K562 (cell line): ENCODE results near the gene MAGI1. TPM values are rescaled to one million over a fixed set of nuclear protein-coding genes. Genes with fewer than 3 reads are reported as not detected.

Experiments
- ATAC-seq: fragments of 200-7000 bp; cut with Tn5 transposase; 3 replicates; pipeline ENCODE4 v1.9.1; 2020; ENCODE audit warnings: moderate library complexity
- BruUV-seq: library from RNA; stranded (reverse); fragments of 400-500 nt; replicated peaks from 2 replicates; lab custom pipeline; 2021; lab: Mats Ljungman, UMichigan
- CTCF ChIA-PET: fragments of 300-600 bp; formaldehyde crosslinking; extraction: SDS; loops from one replicate; lab custom pipeline; 2021; ENCODE audit warnings: low intra/inter-chr PET ratio; lab: Yijun Ruan, JAX
- POLR2A ChIA-PET: fragments of 300-600, 350-650 bp; sonication (Branson Sonifier 250); formaldehyde crosslinking; extraction: SDS; loops from one replicate; lab custom pipeline; 2021; ENCODE audit warnings: antibody characterized with exemption, inconsistent platforms; lab: Yijun Ruan, JAX
- DNase-seq, 4 experiments: peaks; one replicate each; pipeline versions ENCODE4 v3.0.0 to v3.0.0-alpha.2; 2011 to 2018; ENCODE audit warnings: low spot score in 3 of 4, mixed read lengths in 3 of 4; ENCODE audit errors: extremely low read depth in 1 of 4
- FAIRE-seq: peaks from 2 replicates; lab custom pipeline; 2011; peaks lifted over from hg19 to GRCh38; lab: Jason Lieb, UNC
- H2AFZ ChIP-seq: 2 replicates; pipeline ENCODE4 v1.6.0; 2011; ENCODE audit warnings: low read depth, low read length, control low read depth, inconsistent platforms
- H3K27ac ChIP-seq: fragments of 200-600 bp; 3 replicates; pipeline ENCODE4 v1.8.0; 2011; ENCODE audit warnings: low read depth, mild to moderate bottlenecking, control low read depth, inconsistent platforms, low read length, moderate library complexity, mixed read lengths; ENCODE audit errors: extremely low read depth
- H3K27me3 ChIP-seq, 2 experiments: fragments of 300-600 bp in 1 of 2; 2 replicates in 1 of 2; 3 replicates in 1 of 2; pipeline versions ENCODE4 v1.6.0 to v1.8.0; 2011; ENCODE audit warnings: inconsistent platforms in 2 of 2, low read length in 2 of 2, mild to moderate bottlenecking in 1 of 2, mixed read lengths in 1 of 2, moderate library complexity in 1 of 2; ENCODE audit not compliant: control insufficient read depth in 2 of 2, insufficient read depth in 2 of 2
- H3K36me3 ChIP-seq: fragments of 300-600 bp; 3 replicates; pipeline ENCODE4 v1.8.0; 2011; ENCODE audit warnings: mild to moderate bottlenecking, low read length, inconsistent platforms; ENCODE audit not compliant: control insufficient read depth, insufficient read depth
- H3K4me1 ChIP-seq, 2 experiments: fragments of 200-600 bp in 1 of 2; replicated peaks in 1 of 2; 2 replicates in 1 of 2; 3 replicates in 1 of 2; pipeline versions ENCODE4 v1.5.1 to v1.8.0; 2011; ENCODE audit warnings: inconsistent platforms in 2 of 2, low read length in 2 of 2, mild to moderate bottlenecking in 1 of 2, mixed read lengths in 1 of 2, moderate library complexity in 1 of 2; ENCODE audit not compliant: control insufficient read depth in 2 of 2, insufficient read depth in 2 of 2
- H3K4me2 ChIP-seq: 2 replicates; pipeline ENCODE4 v1.6.1; 2011; ENCODE audit warnings: low read length, control low read depth, inconsistent platforms, mixed read lengths; ENCODE audit not compliant: insufficient read depth
- H3K4me3 ChIP-seq: fragments of 200-600 bp; sonication (generic), shearing (Covaris generic); 2 replicates; pipeline ENCODE4 v1.5.1; 2016; ENCODE audit warnings: control low read depth, inconsistent platforms
- H3K79me2 ChIP-seq: fragments of 200-600 bp; 3 replicates; pipeline ENCODE4 v1.8.0; 2011; ENCODE audit warnings: low read length, inconsistent platforms; ENCODE audit not compliant: control insufficient read depth, insufficient read depth
- H3K9ac ChIP-seq, 2 experiments: 2 replicates each; pipeline versions ENCODE4 v1.6.0 to v1.6.1; 2011; ENCODE audit warnings: low read depth in 2 of 2, low read length in 2 of 2, control low read depth in 1 of 2, inconsistent platforms in 1 of 2, mild to moderate bottlenecking in 1 of 2, mixed read lengths in 1 of 2; ENCODE audit not compliant: insufficient read depth in 1 of 2
- H3K9me1 ChIP-seq: one replicate; pipeline ENCODE4 v1.6.0; 2011; ENCODE audit warnings: inconsistent platforms, mild to moderate bottlenecking, low read length, moderate library complexity; ENCODE audit not compliant: control insufficient read depth, insufficient read depth
- H3K9me3 ChIP-seq: replicated peaks from 2 replicates; pipeline ENCODE4 v1.5.1; 2011; ENCODE audit warnings: low read depth, low read length, inconsistent platforms; ENCODE audit not compliant: control insufficient read depth, insufficient read depth
- H4K20me1 ChIP-seq: replicated peaks from 2 replicates; pipeline ENCODE4 v1.6.1; 2011; ENCODE audit warnings: low read length, inconsistent platforms, mixed read lengths; ENCODE audit not compliant: control insufficient read depth, insufficient read depth
- COPS2 ChIP-seq: fragments of 450-650 bp; conservative IDR thresholded peaks from 2 replicates; pipeline ENCODE4 v1.6.1; 2016; ENCODE audit warnings: mild to moderate bottlenecking, moderate library complexity
- CREBBP ChIP-seq: IDR thresholded peaks from one replicate; pipeline ENCODE4 v1.6.1; 2012; ENCODE audit warnings: low read depth, mild to moderate bottlenecking, control low read depth, inconsistent platforms, low read length
- ESRRA ChIP-seq: fragments of 450-650 bp; IDR thresholded peaks from 2 replicates; pipeline ENCODE4 v1.6.1; 2014; ENCODE audit warnings: low read depth, mild to moderate bottlenecking, moderate library complexity, borderline replicate concordance
- MIER1 ChIP-seq: fragments of 450-650 bp; IDR thresholded peaks from 2 replicates; pipeline ENCODE4 v1.6.1; 2016; ENCODE audit warnings: antibody characterized with exemption, mild to moderate bottlenecking, low read depth
- MYBL2 ChIP-seq, 2 experiments: fragments of 450-650 bp in 1 of 2; sonication (generic) in 1 of 2; formaldehyde crosslinking in 1 of 2; IDR thresholded peaks; 2 replicates each; pipeline versions ENCODE4 v1.6.1 to v1.8.1; 2017 to 2022; ENCODE audit warnings: borderline replicate concordance in 1 of 2, inconsistent platforms in 1 of 2, low read depth in 1 of 2, mild to moderate bottlenecking in 1 of 2, missing genetic modification reagents in 1 of 2, moderate library complexity in 1 of 2
- PHF20 ChIP-seq: fragments of 450-650 bp; IDR thresholded peaks from 2 replicates; pipeline ENCODE4 v1.6.1; 2018; ENCODE audit not compliant: partially characterized antibody
- RFX5 ChIP-seq: IDR thresholded peaks from 2 replicates; pipeline ENCODE4 v1.6.1; 2011; ENCODE audit warnings: low read depth, mild to moderate bottlenecking, improper control_type of control experiment, low read length
- SIRT6 ChIP-seq: IDR thresholded peaks from one replicate; pipeline ENCODE4 v1.6.1; 2012; ENCODE audit warnings: low read depth, mild to moderate bottlenecking, control low read depth, inconsistent platforms, low read length, moderate library complexity
- SP1 ChIP-seq: sonication (generic); formaldehyde crosslinking; IDR thresholded peaks from 2 replicates; pipeline ENCODE4 v1.8.1; 2022; ENCODE audit warnings: mild to moderate bottlenecking, missing genetic modification reagents
- SRSF3 ChIP-seq: fragments of 200-400 bp; formaldehyde crosslinking; IDR thresholded peaks from 2 replicates; pipeline ENCODE4 v1.6.1; 2016; ENCODE audit warnings: mild to moderate bottlenecking, low read length, moderate library complexity; ENCODE audit not compliant: insufficient read depth
- U2AF2 ChIP-seq: fragments of 200-400 bp; formaldehyde crosslinking; optimal IDR thresholded peaks from 2 replicates; pipeline ENCODE3; 2017; ENCODE audit warnings: low read depth, mild to moderate bottlenecking, low read length
- ZBTB17 ChIP-seq: fragments of 450-650 bp; formaldehyde crosslinking; IDR thresholded peaks from 2 replicates; pipeline ENCODE4 v1.4.0; 2020; ENCODE audit warnings: mild to moderate bottlenecking
- ZNF124 ChIP-seq: sonication (generic); formaldehyde crosslinking; IDR thresholded peaks from 2 replicates; pipeline ENCODE4 v1.8.1; 2022; ENCODE audit warnings: missing genetic modification reagents
- ZNF23 ChIP-seq: fragments of 250-450 bp; sonication (Bioruptor Pico); IDR thresholded peaks from 2 replicates; pipeline ENCODE4 v1.4.0; 2020; ENCODE audit warnings: mild to moderate bottlenecking
- ZNF232 ChIP-seq: sonication (generic); formaldehyde crosslinking; IDR thresholded peaks from 2 replicates; pipeline ENCODE4 v1.8.0; 2022; ENCODE audit warnings: mild to moderate bottlenecking, missing genetic modification reagents
- ZNF431 ChIP-seq: sonication (generic); formaldehyde crosslinking; IDR thresholded peaks from 2 replicates; pipeline ENCODE4 v1.8.0; 2022; ENCODE audit warnings: mild to moderate bottlenecking, missing genetic modification reagents
- WGBS: fragments of 100-300 bp; shearing (Covaris generic); methylation state at CpG from one replicate; pipeline ENCODE4 v1.1.6; 2016; ENCODE audit warnings: low coverage, mixed read lengths; ENCODE audit not compliant: insufficient coverage; ENCODE audit errors: missing lambda C conversion rate; 5-methylcytosine and 5-hydroxymethylcytosine counted together
- in situ Hi-C: fragments of 300-500 bp; cut with MboI; formaldehyde crosslinking; loops from 4 replicates; pipeline ENCODE4 v1.15.0; 2018; ENCODE audit warnings: inconsistent platforms, mixed read lengths
- intact Hi-C: fragments of 100-400 bp; cut with micrococcal nuclease; formaldehyde crosslinking; loops from 2 replicates; pipeline ENCODE4 v1.14.2; 2022
- polyA plus RNA-seq, 8 experiments: library from polyadenylated mRNA; depleted of rRNA in 4 of 8; stranded (reverse) in 5 of 8; unstranded in 3 of 8; fragments of >200 nt; fragmentation: Nextera tagmentation in 2 of 8; fragmentation: Illumina TruSeq in 1 of 8; extraction: Ambion mirVana in 2 of 8; extraction: Trizol in 1 of 8; gene quantifications; 2 replicates each; pipeline versions ENCODE4 v1.2.1 to v1.2.3, GENCODE V29; 2011 to 2014; ENCODE audit warnings: inconsistent platforms in 1 of 8, missing spikeins in 1 of 8
- total RNA-seq, 7 experiments: library from RNA; depleted of rRNA in 6 of 7; stranded (reverse); fragments of >200 nt in 6 of 7; fragmentation: Illumina TruSeq in 2 of 7; extraction: Trizol in 2 of 7; gene quantifications; 2 replicates each; pipeline versions ENCODE4 v1.2.1 to v1.2.3, GENCODE V29; 2011 to 2021; ENCODE audit warnings: low replicate concordance in 1 of 7
- TF ChIP-seq, protein P1 (sequence below): fragments of 450-650 bp; IDR thresholded peaks from 2 replicates; pipeline ENCODE4 v1.6.1; 2016; ENCODE audit warnings: borderline replicate concordance

The MAGI1 gene
- total and polyA plus RNA-seq, 9 of the 15 experiments (the other 6 are each of a cell fraction or from before 2014, with no cell fraction given), result 7.8 to 59.4 (median 43.2) TPM

DNA sequence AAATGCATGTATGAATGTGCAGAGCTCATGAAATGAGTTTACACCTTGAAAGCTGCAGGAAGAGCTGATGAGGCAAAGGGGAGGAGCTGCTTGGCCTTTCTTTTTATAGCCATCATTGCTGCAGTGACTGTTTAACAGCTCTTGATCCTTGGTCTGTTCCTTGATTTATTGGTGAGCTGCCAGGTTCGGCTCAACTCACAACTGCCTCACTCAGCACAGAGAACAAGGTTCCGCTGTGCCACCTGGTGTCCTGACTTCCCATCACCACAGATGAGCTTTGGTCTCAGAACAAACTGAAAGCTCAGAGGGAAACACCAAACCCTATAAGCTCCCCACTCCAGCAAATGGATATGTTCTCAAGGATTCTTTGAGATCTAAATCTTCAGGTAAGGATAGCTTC is 626.1 kb downstream of the MAGI1 start:
- Histone ChIP-seq H2AFZ (no peak overlapping the region), H3K27ac (no peak overlapping the region), H3K9me1 (no peaks in the 10 kb centered on the region), H3K4me2 (no peak overlapping the region), H3K9me3 (no peaks in the 10 kb centered on the region), H3K79me2 (no peaks in the 10 kb centered on the region; the same call in 2 of the 3 replicates), H3K9ac (no peak overlapping the region), H4K20me1 (no peaks in the 10 kb centered on the region), H3K27me3 (no peaks in the 10 kb centered on the region), H3K4me1 (no peaks in the 10 kb centered on the region), H3K4me3 (no peak overlapping the region), H3K36me3 (0 out of 3 replicates have a peak, but pooled peaks cover 4% of the 10 kb centered on the region)
- DNase-seq (peak in 1 of 4 experiments; percentile 1), ATAC-seq (no peak), FAIRE-seq (no peak)
- WGBS, result 71% methylated on average over 1 of the region's 2 CpGs
- intact Hi-C loops (no loop called here), in situ Hi-C loops (no loop called here)
- CTCF ChIA-PET, result no interaction called here
- POLR2A ChIA-PET, result no interaction called here
- BruUV-seq, result no TSS peak
- TF ChIP-seq U2AF2, result no peak
- TF ChIP-seq, protein P1, sequence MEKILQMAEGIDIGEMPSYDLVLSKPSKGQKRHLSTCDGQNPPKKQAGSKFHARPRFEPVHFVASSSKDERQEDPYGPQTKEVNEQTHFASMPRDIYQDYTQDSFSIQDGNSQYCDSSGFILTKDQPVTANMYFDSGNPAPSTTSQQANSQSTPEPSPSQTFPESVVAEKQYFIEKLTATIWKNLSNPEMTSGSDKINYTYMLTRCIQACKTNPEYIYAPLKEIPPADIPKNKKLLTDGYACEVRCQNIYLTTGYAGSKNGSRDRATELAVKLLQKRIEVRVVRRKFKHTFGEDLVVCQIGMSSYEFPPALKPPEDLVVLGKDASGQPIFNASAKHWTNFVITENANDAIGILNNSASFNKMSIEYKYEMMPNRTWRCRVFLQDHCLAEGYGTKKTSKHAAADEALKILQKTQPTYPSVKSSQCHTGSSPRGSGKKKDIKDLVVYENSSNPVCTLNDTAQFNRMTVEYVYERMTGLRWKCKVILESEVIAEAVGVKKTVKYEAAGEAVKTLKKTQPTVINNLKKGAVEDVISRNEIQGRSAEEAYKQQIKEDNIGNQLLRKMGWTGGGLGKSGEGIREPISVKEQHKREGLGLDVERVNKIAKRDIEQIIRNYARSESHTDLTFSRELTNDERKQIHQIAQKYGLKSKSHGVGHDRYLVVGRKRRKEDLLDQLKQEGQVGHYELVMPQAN, result no peak
- no peak for TF ChIP-seq COPS2
- TF ChIP-seq CREBBP, result no peak
- no peak for TF ChIP-seq SRSF3
- TF ChIP-seq ZNF232, result no peak
- TF ChIP-seq ZBTB17, result no peak
- no peak for TF ChIP-seq SP1
- TF ChIP-seq MYBL2 (IDR thresholded peaks at IDR 0.05; ENCODE audit: low read depth), result no peak
- no peak for TF ChIP-seq MYBL2 (CRISPR knock-in tag; IDR thresholded peaks at IDR 0.05; ENCODE audit: borderline replicate concordance)
- no peak for TF ChIP-seq MIER1
- TF ChIP-seq ESRRA, result no peak
- TF ChIP-seq SIRT6, result no peak
- TF ChIP-seq RFX5, result no peak
- no peak for TF ChIP-seq ZNF23
- TF ChIP-seq ZNF431, result no peak
- TF ChIP-seq ZNF124, result no peak
- TF ChIP-seq PHF20, result no peak
